Kidney (tissue), 14 donors: ENCODE measurements around the gene HEXIM1. TPM values are rescaled to one million over a fixed set of nuclear protein-coding genes. Genes with fewer than 3 reads are reported as not detected.
A peak's percentile ranks its signal among the peaks of the same experiment; 100 is the strongest.

Source experiments
- DNase-seq, 5 donors: peaks; one replicate each; pipeline ENCODE4 v3.0.0-alpha.2; 2013 to 2020
- FAIRE-seq: peaks from 2 replicates; lab custom pipeline; 2012; peaks lifted over from hg19 to GRCh38; lab: Jason Lieb, UNC
- H3K27ac ChIP-seq, 2 donors: one replicate each; pipeline ENCODE4 v1.7.0; 2013; ENCODE audit warnings: low read depth in 2 of 2, low read length in 2 of 2, inconsistent platforms in 1 of 2
- H3K27me3 ChIP-seq: one replicate; pipeline ENCODE4 v1.7.1; 2013; ENCODE audit warnings: low read length, inconsistent platforms; ENCODE audit not compliant: control insufficient read depth, insufficient read depth
- H3K36me3 ChIP-seq, 3 donors: one replicate each; pipeline versions ENCODE4 v1.7.0 to v1.7.1; 2013; ENCODE audit warnings: low read length in 3 of 3, control low read depth in 1 of 3, inconsistent platforms in 1 of 3; ENCODE audit not compliant: insufficient read depth in 3 of 3, control insufficient read depth in 2 of 3
- H3K4me1 ChIP-seq, 3 donors: one replicate each; pipeline versions ENCODE4 v1.7.0 to v1.7.1; 2013; ENCODE audit warnings: low read length in 3 of 3, inconsistent platforms in 1 of 3, low read depth in 1 of 3; ENCODE audit not compliant: control insufficient read depth in 2 of 3, insufficient read depth in 2 of 3
- H3K4me3 ChIP-seq, 3 donors: one replicate each; pipeline versions ENCODE4 v1.7.0 to v1.8.1; 2013; ENCODE audit warnings: low read length in 3 of 3, control low read depth in 1 of 3, inconsistent platforms in 1 of 3
- H3K9ac ChIP-seq, 3 donors: one replicate each; pipeline versions ENCODE4 v1.7.0 to v1.7.1; 2013; ENCODE audit warnings: low read length in 3 of 3, control low read depth in 1 of 3, inconsistent platforms in 1 of 3
- H3K9me3 ChIP-seq, 3 donors: one replicate each; pipeline versions ENCODE4 v1.7.0 to v1.7.1; 2013; ENCODE audit warnings: low read length in 3 of 3, control low read depth in 1 of 3, inconsistent platforms in 1 of 3; ENCODE audit not compliant: control insufficient read depth in 2 of 3, insufficient read depth in 1 of 3
- CTCF ChIP-seq: IDR thresholded peaks from 3 replicates; pipeline ENCODE4 v1.5.1; 2012; ENCODE audit warnings: mild to moderate bottlenecking, moderate library complexity, borderline replicate concordance; ENCODE audit not compliant: insufficient read depth; ENCODE audit errors: extremely low read depth
- intact Hi-C: fragments of 100-400 bp; cut with DNase I; formaldehyde crosslinking; loops from one replicate; pipeline ENCODE4 v1.11.1; 2022
- polyA plus RNA-seq: library from polyadenylated mRNA; stranded (reverse); fragments of 350-450 nt; fragmentation: Illumina TruSeq; extraction: RNeasy Lipid Tissue Mini Kit (QIAGEN cat#74804); gene quantifications from one replicate; pipeline ENCODE4 v1.2.3, GENCODE V29; 2014; ENCODE audit warnings: low read depth, low replicate concordance; ENCODE audit not compliant: insufficient read depth
- total RNA-seq: library from RNA; stranded (reverse); fragmentation: NEBNext Ultra II Directional; extraction: Animal tissue kit (Norgen Biotek cat#: 25700); gene quantifications from one replicate; pipeline ENCODE4 v1.2.1, GENCODE V29; 2021
- donor health status: control.
- donor health status: control.
- donor health status: control.
- donor health status: control.
- donor health status: control.
- donor health status: DM: yes; HTN: yes; CAD: no.
- donor health status: Normal renal cell carcinoma (clear cell type).

The HEXIM1 gene
- total and polyA plus RNA-seq, 2 donors from 2014 or later = 25.0 to 34.7 TPM

- Histone ChIP-seq H3K4me3 (no peak overlapping the region), H3K4me1 (peaks cover 5 to 9% (median 8%) of the 10 kb centered on the region in 3 donors), H3K9me3 (no peaks in the 10 kb centered on the region), H3K27me3 (no peaks in the 10 kb centered on the region), H3K36me3 (no peaks in the 10 kb centered on the region), H3K9ac (no peak overlapping the region), H3K27ac (no peak overlapping the region)
- intact Hi-C loops = no loop called here
- DNase-seq (no peak), FAIRE-seq (no peak)
- no peak for TF ChIP-seq CTCF
Measured at GRCh38 chr17:45189009-45189408, 40.7 kb downstream of the HEXIM1 start.

- TF ChIP-seq CTCF = no peak
- Histone ChIP-seq H3K9ac (no peak overlapping the region), H3K36me3 (no peaks in the 10 kb centered on the region), H3K27me3 (no peaks in the 10 kb centered on the region), H3K4me1 (peaks cover 5 to 9% (median 8%) of the 10 kb centered on the region in 3 donors), H3K9me3 (no peaks in the 10 kb centered on the region), H3K4me3 (no peak overlapping the region), H3K27ac (no peak overlapping the region)
- intact Hi-C loops = loop anchor here (10.0 kb wide), 1 partner anchor 56 kb away; the partner anchor contains the start of genes ACBD4 and PLCD3
- DNase-seq (peak in 4 of 5 donors; percentile 50 to 68 (median 59)), FAIRE-seq (no peak)
Measured at GRCh38 chr17:45190503-45191255, 42.4 kb downstream of the HEXIM1 start.

GRCh38 chr17:45195424-45195823 is 47.1 kb downstream of the HEXIM1 start:
- intact Hi-C loops = loop anchor here (10.0 kb wide), 1 partner anchor 61 kb away; the partner anchor contains the start of genes ACBD4 and PLCD3
- TF ChIP-seq CTCF = no peak
- FAIRE-seq = no peak
- DNase-seq = no peak
- Histone ChIP-seq H3K36me3 (no peaks in the 10 kb centered on the region), H3K9ac (no peak overlapping the region), H3K27me3 (no peaks in the 10 kb centered on the region), H3K4me1 (peaks cover 5 to 8% (median 5%) of the 10 kb centered on the region in 3 donors), H3K4me3 (no peak overlapping the region), H3K9me3 (no peaks in the 10 kb centered on the region), H3K27ac (no peak overlapping the region)
